ENCODE data around the gene FIG4.
"Not testable (repeated sequence)": the region's sequence is repeated elsewhere in the genome, so short reads cannot be mapped to it uniquely, and the experiment has no call there.

The FIG4 gene

DNA sequence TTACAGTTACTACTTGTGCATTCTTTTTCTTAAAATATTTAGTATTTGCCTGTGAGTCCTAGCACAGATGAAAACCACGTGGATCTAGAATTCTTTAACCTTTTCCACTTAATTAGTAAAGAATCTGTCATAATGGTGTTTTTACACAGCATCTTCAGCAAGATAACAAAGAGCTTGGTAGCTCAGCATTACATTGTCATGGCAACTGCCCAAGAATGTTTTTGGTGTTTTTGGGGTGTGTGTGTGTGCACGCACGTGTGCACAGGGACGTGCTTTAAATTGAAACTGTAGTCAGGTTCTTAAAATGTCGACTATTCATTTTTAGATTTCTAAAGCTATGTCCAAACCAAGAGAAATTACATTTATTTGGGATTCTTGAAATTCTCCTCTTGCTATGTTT is 108.0 kb downstream of the FIG4 start:
- no peak for DNase-seq (ENCODE audit: low read depth)

DNA sequence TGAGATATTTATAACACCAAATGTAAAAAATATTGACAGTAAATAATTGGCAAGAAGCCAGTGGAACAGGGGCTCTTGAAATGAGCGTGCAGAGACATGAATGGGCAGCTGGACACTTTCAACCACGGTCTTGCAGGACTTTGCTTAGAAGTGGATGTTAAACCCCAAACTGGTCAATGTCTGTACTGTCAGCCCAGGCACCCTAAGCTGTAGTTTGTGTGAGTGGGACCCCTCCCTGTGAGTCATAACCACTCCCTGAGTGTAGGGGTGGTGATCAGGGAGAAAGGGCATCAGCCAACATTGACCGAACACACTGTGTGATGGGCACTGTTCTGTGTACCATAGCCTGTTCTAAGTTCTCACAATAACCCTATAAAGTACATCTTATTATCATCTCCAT is 108.6 kb downstream of the FIG4 start:
- no peak for DNase-seq (ENCODE audit: low read depth)

DNA sequence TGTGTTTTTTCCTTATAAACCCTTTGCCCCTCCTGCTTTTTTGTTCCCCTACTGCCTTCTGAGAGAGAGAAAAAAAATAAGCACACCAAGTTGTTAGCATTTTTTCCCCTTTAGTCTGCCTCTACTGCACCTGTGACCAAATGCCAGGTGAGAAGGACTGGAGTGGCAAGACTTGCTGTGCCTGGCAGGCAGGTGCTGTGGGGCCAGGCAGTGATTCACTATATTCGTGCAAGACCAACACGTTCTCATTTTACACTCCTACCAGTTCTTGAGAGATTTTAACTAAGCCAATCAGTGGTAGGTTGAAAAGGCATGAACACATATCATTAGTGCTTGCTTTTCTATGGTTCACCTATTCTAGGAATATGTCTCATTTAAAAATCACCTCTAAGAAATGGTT is 109.7 kb downstream of the FIG4 start:
- no peak for DNase-seq (ENCODE audit: low read depth)

DNA sequence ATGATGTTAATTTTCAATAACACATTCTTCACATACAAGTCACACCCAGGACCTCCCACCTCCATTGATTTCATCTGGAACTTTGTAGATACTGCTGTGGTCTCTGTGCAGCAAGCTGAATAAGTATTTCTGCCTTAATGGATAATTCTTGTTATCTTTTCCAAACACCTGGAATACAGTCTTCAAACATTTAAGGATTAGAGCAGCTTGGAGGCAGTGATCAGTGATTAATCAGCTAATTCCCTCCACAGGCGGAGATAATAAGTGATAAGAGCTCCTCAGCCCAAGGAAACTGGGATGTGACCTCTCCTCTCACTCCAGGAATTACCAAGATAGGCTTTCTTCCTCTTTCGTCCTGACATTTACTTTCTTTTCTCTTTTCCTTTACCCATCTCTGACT is 110.7 kb downstream of the FIG4 start:
- no peak for DNase-seq (ENCODE audit: low read depth)

DNA sequence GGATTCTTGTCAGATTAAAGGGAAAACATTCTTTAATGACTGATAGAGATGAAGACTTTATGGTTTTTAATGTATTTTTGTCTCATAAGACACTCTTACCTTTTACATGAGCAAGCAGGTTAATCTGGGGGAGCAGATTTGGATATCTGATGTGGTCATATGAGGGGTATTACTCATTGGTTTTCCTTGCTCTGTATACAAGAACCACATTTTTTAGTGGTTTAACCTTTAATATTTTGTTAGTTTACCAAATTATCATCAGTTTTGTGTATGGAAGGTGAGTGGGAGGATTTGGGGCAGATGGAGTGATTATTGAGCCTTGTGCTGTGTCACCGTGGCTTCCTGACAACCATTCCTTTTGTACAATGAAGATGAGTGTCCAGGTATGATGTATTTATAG is 112.9 kb downstream of the FIG4 start:
- DNase-seq (ENCODE audit: low read depth) = no peak

DNA sequence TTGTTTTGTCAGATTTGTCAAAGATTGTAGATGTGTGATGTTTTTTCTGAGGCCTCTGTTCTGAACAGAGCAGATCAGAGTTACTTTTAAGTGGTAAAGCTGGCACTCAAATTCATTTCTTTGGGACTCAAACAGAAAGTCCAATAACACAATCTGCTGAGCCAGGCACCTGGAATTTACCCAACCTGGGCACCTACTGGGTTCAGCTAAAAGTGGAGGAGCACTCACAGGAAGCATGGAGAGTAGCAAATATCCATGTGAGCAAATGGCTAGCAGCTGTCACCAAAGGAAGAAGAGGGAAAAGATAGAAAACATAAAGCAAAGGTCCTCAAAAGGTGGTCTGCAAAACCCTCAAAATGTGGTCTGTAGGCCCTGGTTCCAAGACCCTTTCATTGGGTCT is 116.8 kb downstream of the FIG4 start:
- no peak for DNase-seq (ENCODE audit: low read depth)

DNA sequence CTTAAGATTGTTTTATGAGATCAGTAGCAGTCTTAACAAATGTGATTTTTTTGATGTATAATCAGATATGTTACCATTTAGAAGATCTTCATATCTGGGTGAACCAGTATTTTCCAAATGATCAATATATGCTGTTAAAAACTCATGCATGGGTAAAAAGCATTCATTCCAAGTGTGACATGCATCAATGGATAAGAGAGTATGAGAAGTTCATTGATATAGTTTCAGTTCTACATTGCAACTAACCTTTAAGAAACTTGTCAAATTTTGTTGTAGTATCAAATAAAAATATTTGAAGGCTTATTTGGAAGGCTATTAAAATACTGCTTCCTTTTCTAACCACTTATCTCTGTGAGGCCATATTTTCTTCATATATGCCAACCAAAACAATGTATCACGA is 117.7 kb downstream of the FIG4 start:
- no peak for DNase-seq (ENCODE audit: low read depth)

DNA sequence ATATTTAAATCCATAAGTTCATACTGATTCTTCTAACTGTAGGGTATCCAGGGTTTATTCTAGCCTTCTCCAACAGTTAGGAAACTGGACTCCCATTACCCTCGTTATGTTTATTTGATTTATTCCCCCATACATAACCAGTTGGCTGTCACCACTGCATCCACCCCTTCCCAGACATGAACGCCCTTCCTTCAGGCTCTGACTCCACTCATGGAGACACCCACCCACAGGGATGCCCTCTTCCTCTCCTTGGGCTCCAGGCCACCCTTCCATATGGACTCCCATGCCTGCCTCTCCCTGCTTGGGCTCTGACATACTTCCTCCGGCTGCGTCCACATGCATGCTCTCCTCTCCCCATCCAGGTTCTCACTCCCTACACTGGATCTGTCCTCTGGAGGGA is 124.0 kb downstream of the FIG4 start:
- DNase-seq (ENCODE audit: low read depth) = no peak

DNA sequence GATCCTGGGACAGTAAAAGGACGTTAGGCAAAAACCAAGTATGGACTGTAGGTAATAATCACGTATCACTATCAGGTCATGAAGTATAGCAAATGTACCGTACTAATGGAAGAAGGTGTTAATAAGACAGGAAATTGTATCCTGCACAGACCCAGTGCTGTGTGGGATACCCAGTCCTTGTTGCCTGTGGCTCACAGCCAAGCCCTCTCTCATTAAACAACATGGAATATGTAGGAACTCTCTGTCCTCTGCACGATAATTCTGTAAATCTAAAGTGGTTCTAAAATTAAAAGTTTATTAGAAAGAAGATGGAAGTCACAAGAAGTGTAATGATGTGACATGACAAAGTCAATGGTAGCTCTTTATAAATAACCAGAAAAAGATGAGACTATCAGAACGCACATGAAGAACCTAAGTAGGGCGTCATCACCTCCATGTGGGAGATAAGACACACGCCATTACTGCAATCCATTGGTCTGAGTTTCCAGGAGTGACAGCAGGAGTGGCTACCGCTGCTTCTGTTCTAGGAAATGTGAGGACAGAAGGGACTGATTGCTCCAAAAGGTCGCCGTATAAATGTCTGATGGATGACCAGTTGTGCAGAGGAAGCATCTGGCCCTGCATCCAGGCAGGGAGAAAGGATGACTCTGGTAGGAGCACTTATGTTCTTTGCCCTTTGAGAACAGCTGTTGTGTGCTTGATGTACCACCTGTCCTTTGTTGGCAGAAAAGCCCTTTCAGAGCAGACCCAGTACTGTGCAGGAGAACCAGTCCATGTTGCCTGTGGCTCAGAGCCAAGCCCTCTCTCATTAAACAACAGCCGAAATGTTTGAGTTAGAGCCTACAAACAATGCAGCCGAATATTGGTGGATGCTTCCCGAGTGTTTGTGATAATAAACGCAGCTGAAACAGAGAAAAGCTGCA is 125.6 kb downstream of the FIG4 start:
- DNase-seq (ENCODE audit: low read depth) = no peak

DNA sequence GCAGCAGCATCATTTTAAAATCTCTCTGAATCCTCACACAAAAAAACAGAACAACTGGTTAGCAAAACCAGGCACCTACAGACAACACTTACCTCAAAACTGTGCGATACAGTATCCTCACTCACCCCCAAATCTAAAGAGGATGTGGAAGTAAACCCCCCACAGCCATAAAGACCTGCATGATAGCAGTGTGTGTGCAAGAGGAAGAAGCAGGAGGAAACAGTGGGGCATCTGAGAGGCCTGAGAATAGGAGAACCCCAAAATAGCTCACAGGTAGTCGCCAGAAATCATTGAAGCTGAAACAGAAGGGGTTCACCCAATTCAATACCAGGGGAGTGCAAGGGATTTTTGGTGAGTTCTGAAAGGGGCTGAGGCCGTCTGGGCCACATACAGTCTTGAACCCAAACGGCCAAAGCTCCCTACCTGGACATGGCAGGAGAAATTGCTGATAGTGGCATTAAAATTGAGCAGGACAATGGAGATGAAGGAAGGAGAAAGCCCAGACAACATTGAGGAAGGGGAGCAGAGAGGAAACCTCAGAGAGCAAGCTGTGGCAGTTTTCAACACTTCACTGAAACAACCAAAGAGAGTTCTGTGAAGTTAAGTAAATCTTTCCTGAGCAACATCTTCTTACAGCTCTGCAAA is 129.7 kb downstream of the FIG4 start:
- DNase-seq (ENCODE audit: low read depth) = no peak

DNA sequence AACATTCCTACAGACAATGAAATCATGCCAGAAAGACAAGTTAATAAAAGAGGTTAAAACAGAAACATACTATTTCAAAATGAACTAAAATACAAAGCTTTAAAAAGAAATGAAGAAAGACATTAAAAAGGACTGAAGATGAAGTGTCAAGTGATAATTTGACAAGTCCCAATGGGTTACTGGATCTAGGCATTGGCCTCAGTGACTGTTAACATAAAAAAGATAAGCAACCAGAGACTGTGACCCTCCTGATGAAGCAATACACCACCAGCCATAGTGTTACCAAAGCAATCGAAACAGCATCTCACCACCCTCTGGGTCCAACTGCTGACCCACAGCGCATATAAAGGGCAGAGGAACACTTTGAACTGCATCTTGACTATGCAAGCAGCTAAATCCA is 130.3 kb downstream of the FIG4 start:
- DNase-seq (ENCODE audit: low read depth) = no peak

DNA sequence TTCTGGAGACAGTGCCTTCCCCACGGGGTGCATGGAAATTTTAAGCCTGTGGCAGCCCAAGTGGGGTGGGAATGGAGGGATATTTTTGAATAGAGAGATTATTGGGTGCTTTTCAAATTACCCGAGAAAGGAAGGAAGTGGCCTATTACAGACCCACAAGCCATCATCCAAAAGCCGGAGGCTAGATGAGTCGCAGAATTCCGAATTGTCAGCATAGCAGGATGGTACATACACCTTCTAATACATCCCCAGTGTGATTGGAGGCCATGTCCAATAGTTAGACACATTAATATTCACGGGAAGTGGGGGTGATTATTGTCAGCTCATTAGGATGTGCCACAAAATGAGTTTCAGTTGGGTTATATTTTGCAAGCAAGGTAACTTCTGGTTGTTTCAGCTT is 133.0 kb downstream of the FIG4 start:
- DNase-seq (ENCODE audit: low read depth) = no peak

DNA sequence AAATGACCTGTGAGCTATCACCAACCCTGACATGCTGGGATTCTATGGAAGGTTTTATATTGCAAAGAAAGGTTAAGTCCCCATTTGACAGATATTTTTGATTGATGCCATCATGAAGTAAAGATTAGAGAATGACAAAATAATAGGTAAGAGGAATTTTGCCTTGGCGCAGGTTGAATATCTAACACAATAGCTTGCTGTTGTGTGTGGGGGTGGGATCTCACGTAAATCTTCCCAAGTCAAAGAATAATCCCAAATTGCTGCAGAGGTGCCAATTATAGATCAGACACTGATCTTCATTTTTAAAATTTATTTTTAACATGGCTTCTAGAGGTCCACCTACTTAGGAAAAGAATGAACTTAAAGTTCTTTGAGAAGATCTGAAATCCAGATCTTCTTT is 135.5 kb downstream of the FIG4 start:
- DNase-seq (ENCODE audit: low read depth) = no peak

DNA sequence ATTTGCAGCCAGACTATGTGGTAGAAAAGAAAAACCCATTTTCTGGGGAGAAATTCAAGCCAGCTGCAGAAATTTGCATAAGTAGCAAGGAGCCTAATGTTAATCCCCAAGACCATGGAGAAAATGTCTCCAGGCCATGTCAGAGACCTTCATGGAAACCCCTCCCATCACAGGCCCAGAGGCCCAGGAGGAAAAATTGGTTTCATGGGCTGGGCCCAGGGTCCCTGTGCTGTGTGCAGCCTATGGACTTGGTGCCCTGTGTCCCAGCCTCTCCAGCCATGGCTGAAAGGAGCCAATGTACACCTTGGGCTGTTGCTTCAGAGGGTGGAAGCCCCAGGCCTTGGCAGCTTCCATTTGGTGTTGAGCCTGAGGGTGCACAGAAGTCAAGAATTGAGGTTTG is 140.3 kb downstream of the FIG4 start:
- not testable (repeated sequence) for DNase-seq (ENCODE audit: low read depth)

DNA sequence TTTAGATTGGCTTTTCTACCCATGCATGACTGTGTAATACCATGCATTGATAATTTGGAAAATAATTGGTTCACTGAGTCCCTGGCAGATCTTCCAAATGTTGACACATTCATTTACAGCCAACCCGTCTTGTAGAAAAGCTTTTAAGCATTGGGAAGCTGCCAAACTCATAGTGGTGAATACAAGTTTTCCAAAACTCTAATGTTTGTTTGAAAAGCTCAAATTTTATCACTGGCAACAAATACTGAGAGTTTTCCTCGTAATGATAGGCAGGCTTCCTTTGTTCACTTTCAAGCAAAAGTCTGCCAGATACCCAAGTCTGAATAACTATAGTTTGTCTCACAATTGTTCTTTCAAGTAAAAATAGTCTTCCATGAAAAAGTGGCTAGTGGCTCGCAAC is 143.0 kb downstream of the FIG4 start:
- no peak for DNase-seq (ENCODE audit: low read depth)

DNA sequence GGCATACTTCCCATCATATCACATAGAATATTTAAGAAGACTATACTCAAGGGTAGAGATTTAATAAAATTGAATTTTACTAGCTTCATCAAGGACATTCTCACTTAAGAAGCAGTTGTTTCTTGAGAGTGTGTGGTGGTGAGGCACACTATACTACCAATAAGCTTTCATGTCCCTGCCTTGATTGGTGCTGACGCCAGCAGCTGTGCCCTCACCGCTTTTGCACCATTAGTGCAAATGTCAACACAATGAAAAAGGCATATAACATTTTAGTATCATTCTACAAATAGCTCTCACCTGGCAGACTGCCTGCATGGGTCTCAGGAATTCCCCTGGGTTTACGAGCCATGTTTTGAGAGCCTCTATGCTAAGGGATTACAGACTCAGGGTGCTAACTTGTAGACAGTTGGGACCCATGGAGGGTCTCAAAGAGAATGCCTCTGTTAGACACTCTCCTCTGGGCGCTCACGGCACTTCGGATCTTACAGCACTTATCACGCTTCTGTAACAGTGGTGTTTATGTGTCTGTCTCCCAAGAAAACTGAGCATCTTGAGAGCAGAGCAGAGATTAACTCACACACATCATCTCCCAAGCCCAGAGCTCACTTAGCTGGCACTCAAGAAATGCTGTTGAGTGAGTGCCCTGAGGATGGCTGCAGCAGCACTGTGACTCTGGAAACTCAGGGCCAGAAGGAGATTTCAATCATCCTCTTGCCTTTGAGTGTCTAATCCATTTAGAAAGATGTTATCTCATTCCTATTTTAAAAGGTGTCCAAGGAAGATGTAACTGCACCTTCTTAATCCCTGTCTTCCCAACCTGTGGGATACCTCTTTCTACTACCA is 143.7 kb downstream of the FIG4 start:
- no peak for DNase-seq (ENCODE audit: low read depth)

DNA sequence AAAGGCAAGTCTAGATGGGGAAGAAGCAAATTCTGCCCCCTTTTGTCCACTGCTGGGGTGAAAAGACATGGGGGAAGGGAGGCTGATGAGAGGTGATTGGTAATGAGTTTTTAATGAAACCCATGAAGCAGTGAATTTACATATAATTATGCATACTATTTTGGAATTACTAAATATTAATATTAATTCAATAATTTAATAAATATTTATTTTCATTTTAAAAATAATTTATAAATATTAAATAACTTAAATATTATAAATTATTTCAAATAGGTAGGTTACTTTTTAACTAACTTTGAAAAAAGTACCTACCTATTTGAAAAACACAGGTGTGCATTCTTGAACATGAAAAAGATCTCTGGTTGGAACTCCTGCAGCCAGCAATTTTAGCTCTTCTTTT is 148.9 kb downstream of the FIG4 start:
- DNase-seq (ENCODE audit: low read depth) = no peak

DNA sequence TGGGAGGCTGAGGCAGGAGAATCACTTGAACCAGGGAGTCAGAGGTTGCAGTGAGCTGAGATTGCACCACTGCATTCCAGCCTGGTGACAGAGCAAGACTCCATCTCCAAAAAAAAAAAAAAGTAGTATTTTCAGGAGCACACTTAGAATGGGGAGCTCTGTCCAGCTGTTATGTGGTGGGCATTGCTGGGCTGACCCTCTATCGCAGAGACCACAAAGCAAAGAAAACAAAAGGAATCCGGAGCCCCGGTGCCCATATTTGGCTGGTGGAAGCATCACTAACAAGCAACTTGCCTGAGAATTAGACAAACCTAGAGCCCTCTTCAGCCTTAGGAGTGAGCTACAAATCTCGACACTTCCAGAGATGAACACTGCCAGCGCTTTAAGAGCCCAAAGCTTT is 149.7 kb downstream of the FIG4 start:
- DNase-seq (ENCODE audit: low read depth) = no peak

DNA sequence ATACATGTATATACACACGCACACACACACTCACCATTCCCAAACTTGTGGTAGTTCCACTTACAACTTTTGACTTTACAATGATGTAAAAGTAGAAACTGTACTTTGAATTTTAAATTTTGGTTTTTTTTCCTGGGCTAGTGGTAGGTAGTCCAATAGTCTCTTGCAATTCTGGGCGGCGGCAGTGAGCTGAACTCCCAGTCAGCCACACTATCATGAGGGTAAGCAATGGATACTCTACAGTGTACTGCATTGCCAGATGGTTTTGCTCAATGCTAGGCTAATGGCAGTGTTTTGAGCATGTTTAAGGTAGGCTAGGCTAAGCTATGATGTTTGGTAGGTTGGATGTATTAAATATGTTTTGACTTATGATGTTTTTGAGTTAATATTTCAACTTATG is 150.8 kb downstream of the FIG4 start:
- DNase-seq (ENCODE audit: low read depth) = no peak

DNA sequence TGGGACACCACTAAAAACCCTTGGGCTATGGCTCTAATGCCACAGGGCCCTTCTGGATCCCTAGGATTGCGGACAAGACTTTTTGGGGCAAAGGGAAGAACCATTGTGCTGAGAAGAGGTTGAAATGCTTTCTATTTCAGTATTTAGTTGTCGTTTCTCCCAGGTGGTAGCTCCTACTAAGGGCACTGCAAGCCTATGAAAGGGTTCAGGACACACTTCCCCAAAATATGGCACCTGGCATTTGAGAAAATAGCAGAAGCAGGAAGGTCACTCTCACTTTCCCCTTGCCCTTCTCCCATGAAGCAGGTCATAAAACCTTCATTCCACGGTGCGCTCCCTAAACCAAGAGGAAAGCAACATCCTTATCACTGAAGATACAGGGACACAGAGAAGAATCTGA is 161.6 kb downstream of the FIG4 start:
- no peak for DNase-seq (ENCODE audit: low read depth)

DNA sequence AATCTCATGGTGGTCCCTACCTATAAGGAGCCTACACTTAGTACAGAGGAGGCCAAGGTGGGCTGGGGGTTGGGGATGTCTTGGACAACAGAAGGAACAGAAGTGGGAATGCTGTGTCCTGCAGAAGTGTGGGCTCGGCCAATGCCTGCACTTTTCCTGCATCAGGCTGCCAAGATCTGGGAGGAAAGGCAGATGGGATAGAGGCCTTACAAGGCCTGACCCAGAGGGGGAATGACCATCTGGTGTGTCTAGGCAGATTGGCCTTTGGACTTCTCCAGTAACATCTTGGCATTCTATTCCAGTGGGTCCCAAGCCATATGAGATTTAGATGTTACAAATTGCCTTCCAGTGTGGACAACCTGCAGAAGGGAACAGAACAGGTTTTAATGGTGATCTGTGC is 162.3 kb downstream of the FIG4 start:
- no peak for DNase-seq (ENCODE audit: low read depth)

DNA sequence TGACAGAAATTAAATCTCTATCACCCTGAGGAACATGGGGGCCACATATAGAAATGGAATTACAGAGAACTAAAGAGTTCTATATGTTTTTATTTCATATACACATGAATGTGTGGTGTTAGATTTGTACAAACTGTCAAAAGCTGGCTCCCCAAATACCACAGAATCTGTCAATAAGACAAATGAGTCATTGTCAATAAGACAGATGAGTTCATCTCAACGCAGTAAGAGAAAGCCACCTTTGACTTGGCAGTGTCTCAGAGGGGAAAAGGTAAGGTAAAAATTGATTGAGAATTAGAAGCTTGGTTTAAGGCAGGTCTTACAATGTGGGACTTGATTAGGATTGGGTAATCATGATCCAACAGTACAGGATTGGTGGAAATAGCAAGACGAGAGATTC is 162.9 kb downstream of the FIG4 start:
- DNase-seq (ENCODE audit: low read depth) = no peak
